T-helper 1 cell treated with Interleukin-12 subunit alpha and Interleukin-12 subunit beta and Interleukin-4 antibody, amounts not matched to agents 30 μg/mL and 1 μg/mL, for 36 hours (primary cell): ENCODE data around the gene RPS6KA4.
"Not testable (repeated sequence)": the region's sequence is repeated elsewhere in the genome, so short reads cannot be mapped to it uniquely, and the experiment has no call there.

ENCODE experiments used
- H3K27ac Mint-ChIP-seq: one replicate; pipeline ENCODE4 v1.8.0; 2021; ENCODE audit warnings: mild to moderate bottlenecking, mixed read lengths
- H3K27me3 Mint-ChIP-seq: one replicate; pipeline ENCODE4 v1.8.0; 2021; ENCODE audit warnings: low read depth, mixed read lengths
- H3K36me3 Mint-ChIP-seq: one replicate; pipeline ENCODE4 v1.8.0; 2021; ENCODE audit warnings: low read depth, mixed read lengths
- H3K4me1 Mint-ChIP-seq: one replicate; pipeline ENCODE4 v1.8.0; 2021; ENCODE audit warnings: low read depth, mixed read lengths
- H3K4me3 Mint-ChIP-seq: one replicate; pipeline ENCODE4 v1.8.0; 2021; ENCODE audit warnings: mild to moderate bottlenecking, moderate library complexity, mixed read lengths
- H3K9me3 Mint-ChIP-seq: one replicate; pipeline ENCODE4 v1.8.0; 2021; ENCODE audit warnings: mixed read lengths

Gene RPS6KA4

GRCh38 chr11:64358907-64359711 lies at the start of gene RPS6KA4:
TSS of gene RPS6KA4 (plus strand) at chr11:64359162. CDS start at chr11:64359236, 74 bp downstream.
- Mint-ChIP-seq H3K9me3 (no peaks in the 10 kb centered on the region), H3K27ac (peak within 1 kb of the TSS; percentile 77), H3K4me1 (peaks cover 27% of the 10 kb centered on the region), H3K4me3 (peak within 1 kb of the TSS; percentile 95), H3K27me3 (no peaks in the 10 kb centered on the region), H3K36me3 (peaks cover 24% of the 10 kb centered on the region)

DNA sequence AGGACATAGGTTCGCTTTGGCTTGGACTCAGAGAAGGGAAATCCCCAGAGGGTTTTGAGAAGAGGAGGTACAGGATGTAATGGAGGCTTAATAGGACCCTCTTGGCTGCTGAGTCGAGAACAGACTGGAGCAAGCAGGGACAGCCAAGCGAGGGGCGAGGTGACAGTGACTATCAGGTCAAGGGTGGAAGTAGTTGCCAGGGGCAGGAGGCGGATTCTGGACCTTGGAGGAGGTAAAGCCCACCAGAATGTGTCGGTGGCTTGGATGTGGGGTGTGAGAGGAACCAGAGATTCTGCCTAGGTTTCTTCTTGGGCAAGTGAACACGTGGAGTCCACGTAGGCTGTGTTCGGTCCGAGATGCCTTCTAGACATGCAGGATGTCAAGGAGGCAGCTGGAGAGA lies 46.0 kb upstream of the RPS6KA4 start:
- no peaks in the 10 kb centered on the region for H3K27me3 Mint-ChIP-seq

GRCh38 chr11:64313491-64314145 lies 45.3 kb upstream of the RPS6KA4 start:
- Mint-ChIP-seq H3K4me3 (no peak overlapping the region), H3K27me3 (no peaks in the 10 kb centered on the region), H3K4me1 (peaks cover 25% of the 10 kb centered on the region), H3K36me3 (peaks cover 17% of the 10 kb centered on the region), H3K9me3 (no peaks in the 10 kb centered on the region), H3K27ac (no peak overlapping the region)

More for the DNA sequence above, 46.0 kb upstream of the RPS6KA4 start:
- H3K27ac Mint-ChIP-seq: peak overlapping the region; percentile 69
- peaks cover 17% of the 10 kb centered on the region for H3K36me3 Mint-ChIP-seq
- peaks cover 25% of the 10 kb centered on the region for H3K4me1 Mint-ChIP-seq
- H3K4me3 Mint-ChIP-seq: peak overlapping the region; percentile 44
- no peaks in the 10 kb centered on the region for H3K9me3 Mint-ChIP-seq

DNA sequence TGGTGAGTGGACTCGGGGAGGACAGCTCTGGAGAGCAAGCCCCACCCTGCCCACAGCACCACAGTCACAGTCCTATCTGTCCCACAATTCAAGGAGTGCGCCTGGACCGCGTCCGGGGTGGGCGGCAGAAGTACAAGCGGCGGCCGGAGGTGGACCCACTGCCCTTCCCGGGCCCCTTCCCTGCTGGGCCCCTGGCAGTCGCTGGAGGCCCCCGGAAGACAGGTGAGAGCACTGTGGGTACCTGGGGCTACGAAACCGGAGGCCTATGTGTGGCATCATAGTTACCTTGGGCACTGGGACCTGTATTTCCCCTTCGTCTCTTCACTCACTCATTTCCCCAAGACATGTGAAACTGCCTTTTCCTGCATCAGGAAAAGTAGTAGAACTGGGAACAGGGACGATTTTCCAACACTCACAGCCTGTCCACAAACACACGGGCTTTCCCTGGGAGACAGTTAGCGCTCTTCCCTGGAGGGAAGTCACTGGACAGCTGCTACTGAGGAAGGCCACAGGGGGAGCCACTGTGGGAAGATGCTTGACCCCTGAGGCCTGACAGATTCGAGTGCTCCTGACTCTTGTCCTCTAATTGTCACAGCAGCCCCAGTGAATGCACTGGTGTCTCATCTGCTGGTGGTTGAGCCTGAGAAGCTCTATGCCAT lies 44.7 kb upstream of the RPS6KA4 start:
- no peak overlapping the region for H3K27ac Mint-ChIP-seq
- no peaks in the 10 kb centered on the region for H3K27me3 Mint-ChIP-seq
- H3K9me3 Mint-ChIP-seq: no peaks in the 10 kb centered on the region
- peaks cover 29% of the 10 kb centered on the region for H3K4me1 Mint-ChIP-seq
- peaks cover 20% of the 10 kb centered on the region for H3K36me3 Mint-ChIP-seq
- H3K4me3 Mint-ChIP-seq: no peak overlapping the region

DNA sequence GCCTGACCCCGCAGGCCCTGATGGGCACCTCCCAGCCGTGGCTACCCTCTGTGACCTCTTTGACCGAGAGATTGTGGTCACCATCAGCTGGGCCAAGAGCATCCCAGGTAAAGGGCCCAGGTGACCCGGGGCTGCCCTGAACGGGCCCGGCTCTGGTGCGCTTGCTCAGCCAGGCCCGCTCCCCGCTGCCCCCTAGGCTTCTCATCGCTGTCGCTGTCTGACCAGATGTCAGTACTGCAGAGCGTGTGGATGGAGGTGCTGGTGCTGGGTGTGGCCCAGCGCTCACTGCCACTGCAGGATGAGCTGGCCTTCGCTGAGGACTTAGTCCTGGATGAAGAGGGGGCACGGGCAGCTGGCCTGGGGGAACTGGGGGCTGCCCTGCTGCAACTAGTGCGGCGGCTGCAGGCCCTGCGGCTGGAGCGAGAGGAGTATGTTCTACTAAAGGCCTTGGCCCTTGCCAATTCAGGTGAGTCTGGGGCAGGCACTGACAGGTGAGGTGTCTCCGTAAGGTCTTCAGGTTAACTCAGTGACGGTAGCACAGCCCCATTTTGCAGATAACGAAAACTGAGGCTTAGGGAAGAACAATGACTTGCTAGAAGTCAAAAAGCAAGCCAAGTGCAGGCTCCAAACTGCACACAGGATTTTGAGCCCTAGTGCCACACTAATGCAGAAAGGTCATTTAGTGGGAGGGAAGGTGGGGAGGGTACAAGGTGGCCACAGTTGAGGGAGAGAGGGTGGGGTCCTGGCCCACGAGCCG lies 44.0 kb upstream of the RPS6KA4 start:
- Mint-ChIP-seq H3K4me3 (no peak overlapping the region), H3K4me1 (peaks cover 30% of the 10 kb centered on the region), H3K27ac (no peak overlapping the region), H3K9me3 (no peaks in the 10 kb centered on the region), H3K36me3 (peaks cover 21% of the 10 kb centered on the region), H3K27me3 (no peaks in the 10 kb centered on the region)

GRCh38 chr11:64315667-64316526 lies 43.1 kb upstream of the RPS6KA4 start:
- H3K36me3 Mint-ChIP-seq: peaks cover 27% of the 10 kb centered on the region

GRCh38 chr11:64316672-64317324 lies 42.2 kb upstream of the RPS6KA4 start:
- Mint-ChIP-seq H3K36me3 (peaks cover 32% of the 10 kb centered on the region), H3K4me3 (peak overlapping the region; percentile 87), H3K9me3 (no peaks in the 10 kb centered on the region), H3K27ac (peak overlapping the region; percentile 100), H3K4me1 (peaks cover 34% of the 10 kb centered on the region), H3K27me3 (no peaks in the 10 kb centered on the region)

More at GRCh38 chr11:64315667-64316526, 43.1 kb upstream of the RPS6KA4 start:
- peaks cover 31% of the 10 kb centered on the region for H3K4me1 Mint-ChIP-seq
- peak overlapping the region; percentile 87 for H3K4me3 Mint-ChIP-seq
- H3K27ac Mint-ChIP-seq: peak overlapping the region; percentile 100
- H3K9me3 Mint-ChIP-seq, H3K27me3 Mint-ChIP-seq: not testable (repeated sequence)

DNA sequence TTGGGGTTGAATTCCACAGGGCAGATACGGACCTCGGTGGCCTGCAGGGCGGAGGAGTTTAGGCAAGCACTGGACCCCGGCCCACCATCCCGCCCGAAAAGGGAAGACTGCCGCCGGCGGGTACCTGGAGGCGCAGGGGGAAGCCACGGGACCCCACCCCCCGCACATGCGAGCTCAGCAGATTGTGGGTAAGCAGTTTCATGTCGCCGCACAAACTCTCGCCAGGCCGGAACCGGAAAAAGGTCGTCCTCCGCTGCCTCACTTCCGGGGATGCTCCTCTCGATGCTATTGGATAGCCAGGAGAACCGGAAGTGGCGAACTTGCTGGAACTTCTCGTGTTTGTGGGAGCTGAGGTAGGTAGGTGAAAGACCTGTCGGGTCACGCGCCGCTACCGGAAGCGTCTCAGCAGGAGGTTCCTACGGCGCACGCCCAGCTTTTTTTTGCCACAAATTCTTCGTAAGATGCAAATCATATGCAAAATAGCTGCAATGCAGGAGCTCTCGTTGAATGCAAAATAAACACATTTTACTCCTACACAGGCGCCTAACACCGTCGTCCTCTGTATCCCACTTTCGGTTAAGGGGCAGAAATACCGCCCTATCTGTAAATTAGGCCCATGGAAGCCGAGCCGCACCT lies 41.5 kb upstream of the RPS6KA4 start, which contains the start of gene TRMT112:
Gene TRMT112, minus strand, starts transcription at position 235 of the 636 bp plus-strand sequence. Its CDS starts 33 bp downstream, at position 202.
- H3K9me3 Mint-ChIP-seq: no peaks in the 10 kb centered on the region
- peaks cover 34% of the 10 kb centered on the region for H3K36me3 Mint-ChIP-seq
- H3K27me3 Mint-ChIP-seq: no peaks in the 10 kb centered on the region
- peak within 1 kb of the TSS; percentile 87 for H3K4me3 Mint-ChIP-seq
- peaks cover 31% of the 10 kb centered on the region for H3K4me1 Mint-ChIP-seq
- H3K27ac Mint-ChIP-seq: peak within 1 kb of the TSS; percentile 100

GRCh38 chr11:64317961-64318765 lies 40.8 kb upstream of the RPS6KA4 start, which contains the start of gene PRDX5:
TSS of gene PRDX5 (plus strand) at chr11:64318121. CDS start at chr11:64318216, 95 bp downstream.
- peaks cover 24% of the 10 kb centered on the region for H3K4me1 Mint-ChIP-seq
- no peaks in the 10 kb centered on the region for H3K27me3 Mint-ChIP-seq
- H3K27ac Mint-ChIP-seq: peak within 1 kb of the TSS; percentile 100
- peak within 1 kb of the TSS; percentile 87 for H3K4me3 Mint-ChIP-seq
- H3K36me3 Mint-ChIP-seq: peaks cover 28% of the 10 kb centered on the region
- no peaks in the 10 kb centered on the region for H3K9me3 Mint-ChIP-seq

GRCh38 chr11:64318766-64319761 lies 39.9 kb upstream of the RPS6KA4 start:
- H3K36me3 Mint-ChIP-seq: peaks cover 27% of the 10 kb centered on the region
- peaks cover 22% of the 10 kb centered on the region for H3K4me1 Mint-ChIP-seq
- peak overlapping the region; percentile 87 for H3K4me3 Mint-ChIP-seq
- H3K9me3 Mint-ChIP-seq: no peaks in the 10 kb centered on the region
- H3K27ac Mint-ChIP-seq: peak overlapping the region; percentile 100
- no peaks in the 10 kb centered on the region for H3K27me3 Mint-ChIP-seq

DNA sequence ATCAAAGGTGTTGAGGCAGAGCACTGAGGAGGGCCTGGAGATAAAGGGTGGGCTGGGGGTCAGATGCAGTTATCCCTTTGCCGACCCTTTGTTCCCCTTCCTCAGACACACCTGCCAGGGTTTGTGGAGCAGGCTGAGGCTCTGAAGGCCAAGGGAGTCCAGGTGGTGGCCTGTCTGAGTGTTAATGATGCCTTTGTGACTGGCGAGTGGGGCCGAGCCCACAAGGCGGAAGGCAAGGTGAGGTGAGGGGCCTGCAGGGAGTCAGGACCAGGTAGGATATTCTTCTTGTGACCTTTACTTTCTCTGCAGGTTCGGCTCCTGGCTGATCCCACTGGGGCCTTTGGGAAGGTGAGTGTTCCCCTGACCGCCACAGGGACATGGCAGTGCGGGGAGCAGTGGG lies 38.4 kb upstream of the RPS6KA4 start:
- Mint-ChIP-seq H3K4me1 (peaks cover 22% of the 10 kb centered on the region), H3K4me3 (no peak overlapping the region), H3K27me3 (no peaks in the 10 kb centered on the region), H3K27ac (peak overlapping the region; percentile 13), H3K9me3 (no peaks in the 10 kb centered on the region), H3K36me3 (peaks cover 23% of the 10 kb centered on the region)
